ENCODE measurements around the gene RIPOR2. TPM values are rescaled to one million over a fixed set of nuclear protein-coding genes. Genes with fewer than 3 reads are reported as not detected.
"Not testable (repeated sequence)": the region's sequence is repeated elsewhere in the genome, so short reads cannot be mapped to it uniquely, and the experiment has no call there.

RIPOR2 gene
- total RNA-seq, 1 donor from 2014 or later: 19.4 TPM

GRCh38 chr6:24930431-24930871 lies 5.3 kb downstream of the RIPOR2 start:
- no peak overlapping the region for H3K4me3 ChIP-seq
- H3K9me3 ChIP-seq: no peaks in the 10 kb centered on the region
- intact Hi-C loops (cut with DNase I): no loop called here
- no peak for DNase-seq (ENCODE audit: extremely low spot score in 2 of 2)
- no peaks in the 10 kb centered on the region for H3K36me3 ChIP-seq
- H3K27ac ChIP-seq: no peak overlapping the region
- H3K27me3 ChIP-seq: no peaks in the 10 kb centered on the region
- TF ChIP-seq POLR2AphosphoS5 (IDR thresholded peaks at IDR 0.05; ENCODE audit: insufficient read depth in 1 of 2, low read depth in 1 of 2): no peak
- TF ChIP-seq POLR2A (IDR thresholded peaks at IDR 0.05): no peak
- peaks cover 22% of the 10 kb centered on the region for H3K4me1 ChIP-seq

GRCh38 chr6:24929242-24929641 lies 6.5 kb downstream of the RIPOR2 start:
- no peak overlapping the region for H3K4me3 ChIP-seq
- intact Hi-C loops (cut with DNase I): no loop called here
- no peaks in the 10 kb centered on the region for H3K36me3 ChIP-seq
- peaks cover 22% of the 10 kb centered on the region for H3K4me1 ChIP-seq
- no peaks in the 10 kb centered on the region for H3K27me3 ChIP-seq
- no peaks in the 10 kb centered on the region for H3K9me3 ChIP-seq
- no peak for DNase-seq (ENCODE audit: extremely low spot score in 2 of 2)
- H3K27ac ChIP-seq: no peak overlapping the region
- TF ChIP-seq CTCF (IDR thresholded peaks at IDR 0.05) (no peak), POLR2AphosphoS5 (IDR thresholded peaks at IDR 0.05; ENCODE audit: insufficient read depth in 1 of 2, low read depth in 1 of 2) (no peak), POLR2A (IDR thresholded peaks at IDR 0.05) (no peak)

- Histone ChIP-seq H3K4me3 (no peak overlapping the region), H3K36me3 (no peaks in the 10 kb centered on the region), H3K4me1 (peaks cover 22% of the 10 kb centered on the region), H3K27ac (no peak overlapping the region), H3K9me3 (no peaks in the 10 kb centered on the region), H3K27me3 (no peaks in the 10 kb centered on the region)
- TF ChIP-seq CTCF (IDR thresholded peaks at IDR 0.05): no peak
- TF ChIP-seq POLR2AphosphoS5 (IDR thresholded peaks at IDR 0.05; ENCODE audit: insufficient read depth in 1 of 2, low read depth in 1 of 2): no peak
- TF ChIP-seq POLR2A (IDR thresholded peaks at IDR 0.05): no peak
- intact Hi-C loops (cut with DNase I): no loop called here
- DNase-seq (ENCODE audit: extremely low spot score in 2 of 2): no peak
Observed at GRCh38 chr6:24927985-24928745, 7.6 kb downstream of the RIPOR2 start.

- no peak for DNase-seq (ENCODE audit: extremely low spot score in 2 of 2)
- H3K4me3 ChIP-seq: no peak overlapping the region
- no peaks in the 10 kb centered on the region for H3K36me3 ChIP-seq
- H3K4me1 ChIP-seq: peaks cover 22% of the 10 kb centered on the region
- intact Hi-C loops (cut with DNase I): no loop called here
- H3K27ac ChIP-seq: no peak overlapping the region
- TF ChIP-seq POLR2A (IDR thresholded peaks at IDR 0.05): no peak
- no peak for TF ChIP-seq POLR2AphosphoS5 (IDR thresholded peaks at IDR 0.05; ENCODE audit: insufficient read depth in 1 of 2, low read depth in 1 of 2)
- no peak for TF ChIP-seq CTCF (IDR thresholded peaks at IDR 0.05)
- H3K9me3 ChIP-seq: no peaks in the 10 kb centered on the region
- no peaks in the 10 kb centered on the region for H3K27me3 ChIP-seq
Observed at GRCh38 chr6:24927277-24927955, 8.3 kb downstream of the RIPOR2 start.

GRCh38 chr6:24926647-24927046 lies 9.1 kb downstream of the RIPOR2 start:
- H3K27ac ChIP-seq; H3K27me3 ChIP-seq; H3K4me3 ChIP-seq; H3K9me3 ChIP-seq; H3K36me3 ChIP-seq; DNase-seq (ENCODE audit: extremely low spot score in 2 of 2); intact Hi-C loops (cut with DNase I): not testable (repeated sequence)
- peaks cover 20% of the 10 kb centered on the region for H3K4me1 ChIP-seq

- H3K9me3 ChIP-seq: no peaks in the 10 kb centered on the region
- peaks cover 16% of the 10 kb centered on the region for H3K4me1 ChIP-seq
- DNase-seq (ENCODE audit: extremely low spot score in 2 of 2): no peak
- intact Hi-C loops (cut with DNase I): no loop called here
- no peaks in the 10 kb centered on the region for H3K36me3 ChIP-seq
- TF ChIP-seq POLR2A (IDR thresholded peaks at IDR 0.05) (no peak), CTCF (IDR thresholded peaks at IDR 0.05) (no peak), POLR2AphosphoS5 (IDR thresholded peaks at IDR 0.05; ENCODE audit: insufficient read depth in 1 of 2, low read depth in 1 of 2) (no peak)
- no peaks in the 10 kb centered on the region for H3K27me3 ChIP-seq
- no peak overlapping the region for H3K4me3 ChIP-seq
- no peak overlapping the region for H3K27ac ChIP-seq
Observed at GRCh38 chr6:24926192-24926591, 9.6 kb downstream of the RIPOR2 start.
